GM12878 (cell line): ENCODE results near the gene EHD2. TPM values are rescaled to one million over a fixed set of nuclear protein-coding genes. Genes with fewer than 3 reads are reported as not detected.

Experiments
- ATAC-seq: fragments of 200-7000 bp; cut with Tn5 transposase; 3 replicates; pipeline ENCODE4 v1.9.1; 2020; ENCODE audit warnings: mild to moderate bottlenecking, moderate library complexity
- BruUV-seq: library from RNA; stranded (reverse); fragments of 400-500 nt; replicated peaks from 2 replicates; lab custom pipeline; 2021; lab: Mats Ljungman, UMichigan
- CTCF ChIA-PET: fragments of 300-600 bp; sonication (Branson Sonifier 250); formaldehyde crosslinking; extraction: SDS; loops from one replicate; lab custom pipeline; 2021; ENCODE audit warnings: inconsistent platforms; lab: Yijun Ruan, JAX
- POLR2A ChIA-PET: fragments of 350-600 bp; formaldehyde crosslinking; extraction: SDS; loops from one replicate; lab custom pipeline; 2021; ENCODE audit warnings: inconsistent platforms; lab: Charles Lee
- RAD21 ChIA-PET: fragments of 300-600 bp; sonication (Branson Sonifier 250); formaldehyde crosslinking; loops from one replicate; lab custom pipeline; 2023; ENCODE audit warnings: antibody characterized with exemption; ENCODE audit not compliant: unreplicated experiment; lab: Charles Lee
- SMC1A ChIA-PET: fragments of 300-600 bp; sonication (Branson Sonifier 250); formaldehyde crosslinking; loops from one replicate; lab custom pipeline; 2023; ENCODE audit not compliant: unreplicated experiment, uncharacterized antibody; lab: Charles Lee
- DNase-seq: peaks from one replicate; pipeline ENCODE4 v3.0.0-alpha.2; 2011; ENCODE audit warnings: low read depth, low spot score
- FAIRE-seq: peaks from 3 replicates; lab custom pipeline; 2011; peaks lifted over from hg19 to GRCh38; lab: Jason Lieb, UNC
- H2AFZ ChIP-seq: 2 replicates; pipeline ENCODE4 v1.6.0; 2011; ENCODE audit warnings: low read depth, low read length, control low read depth; ENCODE audit not compliant: control insufficient read depth
- H3K27ac ChIP-seq: 2 replicates; pipeline ENCODE4 v1.5.1; 2011; ENCODE audit warnings: control low read depth; ENCODE audit not compliant: control insufficient read depth, insufficient read depth
- H3K27me3 ChIP-seq, 2 experiments: replicated peaks in 1 of 2; 2 replicates each; pipeline versions ENCODE4 v1.6.0 to v1.6.1; 2011; ENCODE audit warnings: low read length in 1 of 2; ENCODE audit not compliant: control insufficient read depth in 2 of 2, insufficient read depth in 2 of 2
- H3K36me3 ChIP-seq, 2 experiments: 2 replicates each; pipeline ENCODE4 v1.5.1; 2011; ENCODE audit warnings: low read length in 1 of 2; ENCODE audit not compliant: control insufficient read depth in 2 of 2, insufficient read depth in 2 of 2
- H3K4me1 ChIP-seq: 2 replicates; pipeline ENCODE4 v1.6.1; 2011; ENCODE audit warnings: mild to moderate bottlenecking, low read length, moderate library complexity, mixed read lengths; ENCODE audit not compliant: control insufficient read depth, insufficient read depth
- H3K4me2 ChIP-seq: 2 replicates; pipeline ENCODE4 v1.6.0; 2011; ENCODE audit warnings: control low read depth; ENCODE audit not compliant: control insufficient read depth, insufficient read depth
- H3K4me3 ChIP-seq: fragments of 200-600 bp; sonication (generic); 2 replicates; pipeline ENCODE4 v1.5.1; 2016
- H3K79me2 ChIP-seq: 2 replicates; pipeline ENCODE4 v1.6.0; 2011; ENCODE audit warnings: low read length; ENCODE audit not compliant: control insufficient read depth, insufficient read depth
- H3K9ac ChIP-seq: 2 replicates; pipeline ENCODE4 v1.8.0; 2011; ENCODE audit warnings: low read length, control low read depth, mixed read lengths; ENCODE audit not compliant: control insufficient read depth, insufficient read depth
- H3K9me3 ChIP-seq: replicated peaks from 3 replicates; pipeline ENCODE4 v1.5.1; 2011; ENCODE audit warnings: mild to moderate bottlenecking, low read length; ENCODE audit not compliant: control insufficient read depth, insufficient read depth
- H4K20me1 ChIP-seq: 2 replicates; pipeline ENCODE4 v1.6.0; 2011; ENCODE audit not compliant: control insufficient read depth, insufficient read depth
- BMI1 ChIP-seq: fragments of 450-650 bp; IDR thresholded peaks from 2 replicates; pipeline ENCODE4 v1.6.1; 2016; ENCODE audit warnings: mild to moderate bottlenecking, moderate library complexity, borderline replicate concordance
- CHD4 ChIP-seq: fragments of 200-600 bp; sonication (generic); IDR thresholded peaks from 2 replicates; pipeline ENCODE4 v1.6.1; 2016; ENCODE audit warnings: mild to moderate bottlenecking
- DPF2 ChIP-seq: fragments of 450-650 bp; IDR thresholded peaks from 2 replicates; pipeline ENCODE4 v1.6.1; 2017; ENCODE audit warnings: mild to moderate bottlenecking
- EED ChIP-seq: sonication (generic); IDR thresholded peaks from 2 replicates; pipeline ENCODE4 v1.6.1; 2016; ENCODE audit warnings: antibody characterized with exemption, low read depth
- FOXM1 ChIP-seq: IDR thresholded peaks from 2 replicates; pipeline ENCODE4 v1.6.1; 2012; ENCODE audit warnings: low read depth, mild to moderate bottlenecking, inconsistent platforms, low read length, moderate library complexity
- GABPA ChIP-seq: IDR thresholded peaks from 2 replicates; pipeline ENCODE4 v1.6.1; 2014; ENCODE audit warnings: antibody characterized with exemption, low read depth, mild to moderate bottlenecking, inconsistent platforms
- JUNB ChIP-seq: IDR thresholded peaks from 2 replicates; pipeline ENCODE4 v1.6.1; 2016; ENCODE audit warnings: antibody characterized with exemption, mild to moderate bottlenecking
- NR2F1 ChIP-seq: fragments of 450-650 bp; conservative IDR thresholded peaks from 2 replicates; pipeline ENCODE4 v1.6.1; 2017; ENCODE audit warnings: mild to moderate bottlenecking
- RUNX3 ChIP-seq: IDR thresholded peaks from 2 replicates; pipeline ENCODE4 v1.6.1; 2012; ENCODE audit warnings: low read length, inconsistent platforms
- SPI1 ChIP-seq: IDR thresholded peaks from 2 replicates; pipeline ENCODE4 v1.6.1; 2011; ENCODE audit warnings: low read depth, mild to moderate bottlenecking, low read length, moderate library complexity, borderline replicate concordance; ENCODE audit not compliant: insufficient read depth
- TAF1 ChIP-seq: IDR thresholded peaks from 2 replicates; pipeline ENCODE4 v1.6.1; 2011; ENCODE audit warnings: mild to moderate bottlenecking, low read depth, low read length, borderline replicate concordance
- TCF12 ChIP-seq: IDR thresholded peaks from 2 replicates; pipeline ENCODE4 v1.6.1; 2011; ENCODE audit warnings: low read depth, mild to moderate bottlenecking, low read length
- WGBS: methylation state at CpG from one replicate; pipeline ENCODE4 v1.1.6; 2016; ENCODE audit warnings: low lambda C conversion rate; ENCODE audit not compliant: insufficient replicate concordance, insufficient coverage; ENCODE audit errors: missing lambda C conversion rate; 5-methylcytosine and 5-hydroxymethylcytosine counted together
- in situ Hi-C: fragments of 300-500 bp; cut with MboI; formaldehyde crosslinking; loops from 9 replicates; pipeline ENCODE4 v1.14.3; 2018; ENCODE audit warnings: mixed read lengths
- intact Hi-C: fragments of 100-400 bp; cut with micrococcal nuclease; formaldehyde crosslinking; loops from one replicate; pipeline ENCODE4 v1.14.2; 2022; ENCODE audit not compliant: unreplicated experiment
- polyA plus RNA-seq, 11 experiments: library from polyadenylated mRNA; depleted of rRNA in 4 of 11; unstranded in 6 of 11; stranded (reverse) in 5 of 11; fragments of >200 nt; fragmentation: Nextera tagmentation in 4 of 11; fragmentation: Illumina TruSeq in 1 of 11; extraction: Ambion mirVana in 4 of 11; extraction: Trizol in 1 of 11; gene quantifications; 1 replicate in 1 of 11; 2 replicates in 10 of 11; pipeline versions ENCODE4 v1.2.1 to v1.2.3, GENCODE V29; 2011 to 2016; ENCODE audit warnings: inconsistent platforms in 2 of 11, missing spikeins in 2 of 11, low read depth in 1 of 11
- total RNA-seq, 4 experiments: library from RNA; depleted of rRNA in 3 of 4; stranded (reverse); fragments of >200 nt in 3 of 4; fragmentation: Illumina TruSeq in 1 of 4; extraction: Trizol in 1 of 4; gene quantifications; 2 replicates each; pipeline versions ENCODE4 v1.2.1 to v1.2.3, GENCODE V29; 2013 to 2021

Gene EHD2
- total and polyA plus RNA-seq, 10 of the 15 experiments (the other 5 are each of a cell fraction or from before 2014, with no cell fraction given), result 0.12 to 0.24 (median 0.23) TPM; not detected in 7

GRCh38 chr19:47760632-47760999 is 47.4 kb downstream of the EHD2 start (continued):
- TF ChIP-seq GABPA, result no peak
- TF ChIP-seq TAF1, result no peak
- no peak for TF ChIP-seq NR2F1
- no peak for TF ChIP-seq CHD4
- no peak for TF ChIP-seq BMI1

- DNase-seq, result no peak
- ChIA-PET POLR2A (no interaction called here), CTCF (interaction anchor here (1.1 kb wide), 1 partner anchor 28 kb away, joined by 3 read pairs; no protein-coding TSS in a partner anchor), RAD21 (no interaction called here), SMC1A (no interaction called here)
- 19% methylated on average over 4 of the region's 5 CpGs for WGBS
- FAIRE-seq, result no peak
- peak; percentile 61 for ATAC-seq
- Histone ChIP-seq H3K79me2 (no peaks in the 10 kb centered on the region), H2AFZ (no peak overlapping the region), H3K4me3 (no peak overlapping the region), H3K27me3 (no peaks in the 10 kb centered on the region), H3K4me2 (no peak overlapping the region), H3K4me1 (0 out of 2 replicates have a peak, but pooled peaks cover 3% of the 10 kb centered on the region), H3K36me3 (peaks cover 4 to 9% of the 10 kb centered on the region in 2 experiments; a peak in 3 of 4 replicates), H3K27ac (no peak overlapping the region), H3K9ac (no peak overlapping the region), H4K20me1 (no peaks in the 10 kb centered on the region), H3K9me3 (no peaks in the 10 kb centered on the region; the same call in 2 of the 3 replicates)
- intact Hi-C loops, result no loop called here
- BruUV-seq, result no TSS peak
- in situ Hi-C loops, result no loop called here
- TF ChIP-seq SPI1, result peak; percentile 45; the same call in 1 of the 2 replicates
- peak; percentile 43; the same call in 1 of the 2 replicates for TF ChIP-seq JUNB
- TF ChIP-seq TCF12, result 0 out of 2 replicates have a peak, but pooled peaks have one; percentile 17
- no peak for TF ChIP-seq DPF2
- TF ChIP-seq FOXM1, result no peak
- no peak for TF ChIP-seq TAF1
- peak; percentile 25; the same call in 1 of the 2 replicates for TF ChIP-seq RUNX3
- TF ChIP-seq EED, result 0 out of 2 replicates have a peak, but pooled peaks have one; percentile 30
Observed at GRCh38 chr19:47761566-47761965, 48.3 kb downstream of the EHD2 start.
